ENCODE data around the gene INPP5J.
"Not testable (repeated sequence)": the region's sequence is repeated elsewhere in the genome, so short reads cannot be mapped to it uniquely, and the experiment has no call there.

The INPP5J gene, protein sequence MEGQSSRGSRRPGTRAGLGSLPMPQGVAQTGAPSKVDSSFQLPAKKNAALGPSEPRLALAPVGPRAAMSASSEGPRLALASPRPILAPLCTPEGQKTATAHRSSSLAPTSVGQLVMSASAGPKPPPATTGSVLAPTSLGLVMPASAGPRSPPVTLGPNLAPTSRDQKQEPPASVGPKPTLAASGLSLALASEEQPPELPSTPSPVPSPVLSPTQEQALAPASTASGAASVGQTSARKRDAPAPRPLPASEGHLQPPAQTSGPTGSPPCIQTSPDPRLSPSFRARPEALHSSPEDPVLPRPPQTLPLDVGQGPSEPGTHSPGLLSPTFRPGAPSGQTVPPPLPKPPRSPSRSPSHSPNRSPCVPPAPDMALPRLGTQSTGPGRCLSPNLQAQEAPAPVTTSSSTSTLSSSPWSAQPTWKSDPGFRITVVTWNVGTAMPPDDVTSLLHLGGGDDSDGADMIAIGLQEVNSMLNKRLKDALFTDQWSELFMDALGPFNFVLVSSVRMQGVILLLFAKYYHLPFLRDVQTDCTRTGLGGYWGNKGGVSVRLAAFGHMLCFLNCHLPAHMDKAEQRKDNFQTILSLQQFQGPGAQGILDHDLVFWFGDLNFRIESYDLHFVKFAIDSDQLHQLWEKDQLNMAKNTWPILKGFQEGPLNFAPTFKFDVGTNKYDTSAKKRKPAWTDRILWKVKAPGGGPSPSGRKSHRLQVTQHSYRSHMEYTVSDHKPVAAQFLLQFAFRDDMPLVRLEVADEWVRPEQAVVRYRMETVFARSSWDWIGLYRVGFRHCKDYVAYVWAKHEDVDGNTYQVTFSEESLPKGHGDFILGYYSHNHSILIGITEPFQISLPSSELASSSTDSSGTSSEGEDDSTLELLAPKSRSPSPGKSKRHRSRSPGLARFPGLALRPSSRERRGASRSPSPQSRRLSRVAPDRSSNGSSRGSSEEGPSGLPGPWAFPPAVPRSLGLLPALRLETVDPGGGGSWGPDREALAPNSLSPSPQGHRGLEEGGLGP

DNA sequence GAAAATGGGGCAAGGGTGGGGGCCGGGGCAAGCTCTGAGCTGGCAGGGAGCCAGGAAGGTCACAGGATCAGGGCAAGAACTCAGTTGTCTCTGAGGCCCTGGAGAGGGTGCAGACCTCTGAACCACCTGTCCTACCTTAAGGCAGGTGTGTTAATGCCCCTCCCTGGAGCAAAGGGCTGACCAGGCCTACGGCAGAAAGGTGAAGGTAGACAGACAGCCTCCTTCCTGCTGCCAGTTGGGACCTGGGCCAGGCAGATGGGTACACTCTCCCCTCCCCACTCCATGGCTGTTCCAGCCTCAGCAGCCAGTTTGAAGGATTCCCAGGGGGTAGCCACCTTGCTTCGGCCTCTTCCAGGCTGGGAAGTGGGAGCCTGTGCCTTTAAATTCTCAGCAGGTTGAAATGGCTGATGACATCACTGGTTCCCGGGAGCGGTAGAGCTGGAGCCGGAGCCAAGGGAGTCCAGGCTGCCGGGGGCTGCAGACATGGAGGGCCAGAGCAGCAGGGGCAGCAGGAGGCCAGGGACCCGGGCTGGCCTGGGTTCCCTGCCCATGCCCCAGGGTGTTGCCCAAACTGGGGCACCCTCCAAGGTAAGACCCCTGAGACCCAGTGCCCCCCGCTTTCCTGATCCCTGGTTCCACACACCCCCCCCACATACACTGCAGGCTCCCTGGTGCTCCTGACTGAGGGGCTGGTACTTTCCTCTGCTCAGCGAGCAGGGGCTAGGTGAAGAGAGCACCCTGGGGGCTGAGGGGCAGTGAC, at the start of gene INPP5J:
Gene INPP5J (plus strand): TSS at position 435 of the 760 bp plus-strand sequence. CDS start 49 bp downstream, at position 484.
- TF ChIP-seq, protein P1, sequence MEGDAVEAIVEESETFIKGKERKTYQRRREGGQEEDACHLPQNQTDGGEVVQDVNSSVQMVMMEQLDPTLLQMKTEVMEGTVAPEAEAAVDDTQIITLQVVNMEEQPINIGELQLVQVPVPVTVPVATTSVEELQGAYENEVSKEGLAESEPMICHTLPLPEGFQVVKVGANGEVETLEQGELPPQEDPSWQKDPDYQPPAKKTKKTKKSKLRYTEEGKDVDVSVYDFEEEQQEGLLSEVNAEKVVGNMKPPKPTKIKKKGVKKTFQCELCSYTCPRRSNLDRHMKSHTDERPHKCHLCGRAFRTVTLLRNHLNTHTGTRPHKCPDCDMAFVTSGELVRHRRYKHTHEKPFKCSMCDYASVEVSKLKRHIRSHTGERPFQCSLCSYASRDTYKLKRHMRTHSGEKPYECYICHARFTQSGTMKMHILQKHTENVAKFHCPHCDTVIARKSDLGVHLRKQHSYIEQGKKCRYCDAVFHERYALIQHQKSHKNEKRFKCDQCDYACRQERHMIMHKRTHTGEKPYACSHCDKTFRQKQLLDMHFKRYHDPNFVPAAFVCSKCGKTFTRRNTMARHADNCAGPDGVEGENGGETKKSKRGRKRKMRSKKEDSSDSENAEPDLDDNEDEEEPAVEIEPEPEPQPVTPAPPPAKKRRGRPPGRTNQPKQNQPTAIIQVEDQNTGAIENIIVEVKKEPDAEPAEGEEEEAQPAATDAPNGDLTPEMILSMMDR (IDR thresholded peaks at IDR 0.05; ENCODE audit: insufficient read depth, low read length, poor library complexity, severe bottlenecking): no peak
- DNase-seq (ENCODE audit: extremely low read depth, insufficient read length): no peak
- peaks cover 6% of the 10 kb centered on the region for H3K27me3 ChIP-seq (replicated peaks; ENCODE audit: control insufficient read depth, insufficient read depth, low read length)
- H3K4me3 ChIP-seq (replicated peaks; ENCODE audit: low read depth, low read length): no peak within 1 kb of the TSS
- no peaks in the 10 kb centered on the region for H3K36me3 ChIP-seq (ENCODE audit: control insufficient read depth, insufficient read depth, low read length)

GRCh38 chr22:31073125-31073524, 49.6 kb upstream of the INPP5J start:
- not testable (repeated sequence) for DNase-seq (ENCODE audit: extremely low read depth, insufficient read length); H3K4me3 ChIP-seq (replicated peaks; ENCODE audit: low read depth, low read length)

GRCh38 chr22:31073545-31074145, 49.1 kb upstream of the INPP5J start:
- H3K27me3 ChIP-seq (replicated peaks; ENCODE audit: control insufficient read depth, insufficient read depth, low read length); H3K36me3 ChIP-seq (ENCODE audit: control insufficient read depth, insufficient read depth, low read length); DNase-seq (ENCODE audit: extremely low read depth, insufficient read length); H3K4me3 ChIP-seq (replicated peaks; ENCODE audit: low read depth, low read length): not testable (repeated sequence)

More at GRCh38 chr22:31073125-31073524, 49.6 kb upstream of the INPP5J start:
- H3K36me3 ChIP-seq (ENCODE audit: control insufficient read depth, insufficient read depth, low read length); H3K27me3 ChIP-seq (replicated peaks; ENCODE audit: control insufficient read depth, insufficient read depth, low read length): not testable (repeated sequence)

GRCh38 chr22:31075961-31076360, 46.8 kb upstream of the INPP5J start:
- TF ChIP-seq, protein P1 (IDR thresholded peaks at IDR 0.05; ENCODE audit: insufficient read depth, low read length, poor library complexity, severe bottlenecking): no peak
- no peak for DNase-seq (ENCODE audit: extremely low read depth, insufficient read length)
- Histone ChIP-seq H3K36me3 (ENCODE audit: control insufficient read depth, insufficient read depth, low read length) (no peaks in the 10 kb centered on the region), H3K27me3 (replicated peaks; ENCODE audit: control insufficient read depth, insufficient read depth, low read length) (no peaks in the 10 kb centered on the region), H3K4me3 (replicated peaks; ENCODE audit: low read depth, low read length) (no peak overlapping the region)

DNA sequence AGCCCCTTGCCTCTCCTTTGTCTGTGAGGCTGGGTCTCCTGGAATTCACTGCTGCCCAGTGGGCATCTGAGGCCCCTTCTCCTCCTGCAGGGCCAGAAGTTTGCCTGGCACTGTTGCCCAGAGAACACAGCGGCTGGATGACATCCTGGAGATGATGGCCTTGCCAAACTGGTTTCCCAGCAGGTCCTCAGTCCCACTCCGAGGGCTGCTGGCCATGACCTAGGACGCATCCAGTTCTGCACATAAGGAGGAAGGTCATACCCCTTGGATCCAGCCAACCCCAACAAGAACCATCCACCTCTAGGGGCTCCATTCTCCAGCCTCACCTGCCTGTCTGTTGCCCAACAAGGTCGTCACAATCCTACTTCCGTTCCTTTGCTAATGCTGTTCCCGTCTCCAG, 45.1 kb upstream of the INPP5J start:
- H3K4me3 ChIP-seq (replicated peaks; ENCODE audit: low read depth, low read length): no peak overlapping the region
- DNase-seq (ENCODE audit: extremely low read depth, insufficient read length): no peak
- H3K36me3 ChIP-seq (ENCODE audit: control insufficient read depth, insufficient read depth, low read length): no peaks in the 10 kb centered on the region
- no peaks in the 10 kb centered on the region for H3K27me3 ChIP-seq (replicated peaks; ENCODE audit: control insufficient read depth, insufficient read depth, low read length)
- TF ChIP-seq, protein P1 (IDR thresholded peaks at IDR 0.05; ENCODE audit: insufficient read depth, low read length, poor library complexity, severe bottlenecking): no peak

DNA sequence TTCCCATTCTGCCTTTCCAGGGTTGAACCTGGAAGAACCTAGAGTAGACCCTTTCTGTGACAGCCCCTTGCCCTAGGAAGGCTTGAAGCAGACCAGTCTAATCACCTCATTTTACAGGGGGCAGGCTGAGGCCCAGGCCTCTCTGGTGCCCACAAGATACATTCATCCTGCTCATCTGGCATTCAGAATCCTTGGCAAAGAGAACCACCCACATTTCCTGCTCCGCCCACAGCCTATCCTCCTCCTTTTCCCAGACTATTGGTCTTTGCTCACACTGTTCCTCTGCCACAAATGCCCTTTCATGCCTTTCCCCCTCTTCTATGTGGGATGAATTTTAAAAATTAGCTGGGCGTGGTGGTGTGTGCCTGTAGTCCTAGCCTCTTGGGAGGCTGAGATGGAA, 44.4 kb upstream of the INPP5J start:
- DNase-seq (ENCODE audit: extremely low read depth, insufficient read length); H3K4me3 ChIP-seq (replicated peaks; ENCODE audit: low read depth, low read length); H3K36me3 ChIP-seq (ENCODE audit: control insufficient read depth, insufficient read depth, low read length); H3K27me3 ChIP-seq (replicated peaks; ENCODE audit: control insufficient read depth, insufficient read depth, low read length): not testable (repeated sequence)
